ENCODE results near the gene PAX5. TPM values are rescaled to one million over a fixed set of nuclear protein-coding genes. Genes with fewer than 3 reads are reported as not detected.

The PAX5 gene
- total RNA-seq, 1 experiment from 2014 or later, result 6.6 TPM

DNA sequence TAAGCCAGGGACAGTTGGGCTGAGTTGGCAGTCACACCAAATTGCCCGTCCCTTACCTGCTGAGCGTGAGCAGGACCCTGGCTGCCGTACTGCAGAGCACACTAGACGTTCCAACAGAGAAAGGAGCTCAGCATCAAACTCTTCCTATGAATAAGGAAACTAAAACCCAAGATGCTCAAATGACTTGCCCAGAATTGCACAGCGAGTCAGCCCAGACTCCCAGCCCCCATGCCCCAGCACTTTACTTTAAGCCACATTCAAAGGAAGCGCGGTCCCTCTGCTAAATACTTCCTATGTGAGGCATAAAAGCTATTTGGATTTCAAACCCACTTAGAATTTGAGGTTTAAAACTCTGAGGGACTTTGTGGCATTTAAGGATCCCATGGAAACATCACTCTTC is 23.9 kb downstream of the PAX5 start:
- H3K9me3 Mint-ChIP-seq, result no peaks in the 10 kb centered on the region
- no peak overlapping the region for H3K4me3 Mint-ChIP-seq
- ATAC-seq, result no peak
- POLR2A ChIA-PET, result no interaction called here
- H3K36me3 Mint-ChIP-seq, result no peaks in the 10 kb centered on the region
- no peaks in the 10 kb centered on the region; the same call in none of the 2 replicates for H3K27me3 Mint-ChIP-seq (ENCODE audit: low read depth)
- 0 out of 2 replicates have a peak, but pooled peaks cover 2% of the 10 kb centered on the region for H3K4me1 Mint-ChIP-seq
- CTCF ChIA-PET, result interaction anchor here (0.9 to 2.1 kb wide), 4 partner anchors 16 to 401 kb away, joined by 3 to 7 read pairs (median 4); no protein-coding TSS in a partner anchor
- no peak overlapping the region for H3K27ac Mint-ChIP-seq
- no peak for DNase-seq (ENCODE audit: low spot score)
- TF ChIP-seq JUN (CRISPR knock-in tag; IDR thresholded peaks at IDR 0.05), result no peak

GRCh38 chr9:37007295-37007694 is 26.8 kb downstream of the PAX5 start:
- ATAC-seq, result no peak
- H3K27ac Mint-ChIP-seq, result no peak overlapping the region
- no peak overlapping the region for H3K4me3 Mint-ChIP-seq
- ChIA-PET CTCF (interaction anchor here (1.3 to 4.1 kb wide), 3 partner anchors 11 to 294 kb away, joined by 3 to 22 read pairs (median 4); no protein-coding TSS in a partner anchor), POLR2A (no interaction called here)
- H3K4me1 Mint-ChIP-seq, result peaks cover 12% of the 10 kb centered on the region
- H3K27me3 Mint-ChIP-seq (ENCODE audit: low read depth), result peaks cover 25% of the 10 kb centered on the region
- TF ChIP-seq USF1 (CRISPR knock-in tag; IDR thresholded peaks at IDR 0.05), result no peak
- TF ChIP-seq CBFB (CRISPR knock-in tag; IDR thresholded peaks at IDR 0.05; ENCODE audit: low read depth), result no peak
- TF ChIP-seq, protein P1, sequence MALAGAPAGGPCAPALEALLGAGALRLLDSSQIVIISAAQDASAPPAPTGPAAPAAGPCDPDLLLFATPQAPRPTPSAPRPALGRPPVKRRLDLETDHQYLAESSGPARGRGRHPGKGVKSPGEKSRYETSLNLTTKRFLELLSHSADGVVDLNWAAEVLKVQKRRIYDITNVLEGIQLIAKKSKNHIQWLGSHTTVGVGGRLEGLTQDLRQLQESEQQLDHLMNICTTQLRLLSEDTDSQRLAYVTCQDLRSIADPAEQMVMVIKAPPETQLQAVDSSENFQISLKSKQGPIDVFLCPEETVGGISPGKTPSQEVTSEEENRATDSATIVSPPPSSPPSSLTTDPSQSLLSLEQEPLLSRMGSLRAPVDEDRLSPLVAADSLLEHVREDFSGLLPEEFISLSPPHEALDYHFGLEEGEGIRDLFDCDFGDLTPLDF (CRISPR knock-in tag; IDR thresholded peaks at IDR 0.05), result no peak
- TF ChIP-seq OVOL2 (CRISPR knock-in tag; IDR thresholded peaks at IDR 0.05; ENCODE audit: borderline replicate concordance), result no peak
- no peak for TF ChIP-seq MYBL2 (CRISPR knock-in tag; IDR thresholded peaks at IDR 0.05)
- no peak for TF ChIP-seq FOXP1 (CRISPR knock-in tag; IDR thresholded peaks at IDR 0.05; ENCODE audit: borderline replicate concordance)
- no peak for TF ChIP-seq SP1 (CRISPR knock-in tag; conservative IDR thresholded peaks at IDR 0.05)
- TF ChIP-seq, protein P2, sequence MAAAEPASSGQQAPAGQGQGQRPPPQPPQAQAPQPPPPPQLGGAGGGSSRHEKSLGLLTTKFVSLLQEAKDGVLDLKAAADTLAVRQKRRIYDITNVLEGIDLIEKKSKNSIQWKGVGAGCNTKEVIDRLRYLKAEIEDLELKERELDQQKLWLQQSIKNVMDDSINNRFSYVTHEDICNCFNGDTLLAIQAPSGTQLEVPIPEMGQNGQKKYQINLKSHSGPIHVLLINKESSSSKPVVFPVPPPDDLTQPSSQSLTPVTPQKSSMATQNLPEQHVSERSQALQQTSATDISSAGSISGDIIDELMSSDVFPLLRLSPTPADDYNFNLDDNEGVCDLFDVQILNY (CRISPR knock-in tag; IDR thresholded peaks at IDR 0.05), result no peak
- TF ChIP-seq ZBTB21 (CRISPR knock-in tag; IDR thresholded peaks at IDR 0.05; ENCODE audit: borderline replicate concordance), result no peak
- no peak for TF ChIP-seq SMAD3 (CRISPR knock-in tag; IDR thresholded peaks at IDR 0.05; ENCODE audit: borderline replicate concordance)
- TF ChIP-seq, protein P3, sequence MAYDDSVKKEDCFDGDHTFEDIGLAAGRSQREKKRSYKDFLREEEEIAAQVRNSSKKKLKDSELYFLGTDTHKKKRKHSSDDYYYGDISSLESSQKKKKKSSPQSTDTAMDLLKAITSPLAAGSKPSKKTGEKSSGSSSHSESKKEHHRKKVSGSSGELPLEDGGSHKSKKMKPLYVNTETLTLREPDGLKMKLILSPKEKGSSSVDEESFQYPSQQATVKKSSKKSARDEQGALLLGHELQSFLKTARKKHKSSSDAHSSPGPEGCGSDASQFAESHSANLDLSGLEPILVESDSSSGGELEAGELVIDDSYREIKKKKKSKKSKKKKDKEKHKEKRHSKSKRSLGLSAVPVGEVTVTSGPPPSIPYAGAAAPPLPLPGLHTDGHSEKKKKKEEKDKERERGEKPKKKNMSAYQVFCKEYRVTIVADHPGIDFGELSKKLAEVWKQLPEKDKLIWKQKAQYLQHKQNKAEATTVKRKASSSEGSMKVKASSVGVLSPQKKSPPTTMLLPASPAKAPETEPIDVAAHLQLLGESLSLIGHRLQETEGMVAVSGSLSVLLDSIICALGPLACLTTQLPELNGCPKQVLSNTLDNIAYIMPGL (CRISPR knock-in tag; IDR thresholded peaks at IDR 0.05), result no peak
- TF ChIP-seq, protein P4, sequence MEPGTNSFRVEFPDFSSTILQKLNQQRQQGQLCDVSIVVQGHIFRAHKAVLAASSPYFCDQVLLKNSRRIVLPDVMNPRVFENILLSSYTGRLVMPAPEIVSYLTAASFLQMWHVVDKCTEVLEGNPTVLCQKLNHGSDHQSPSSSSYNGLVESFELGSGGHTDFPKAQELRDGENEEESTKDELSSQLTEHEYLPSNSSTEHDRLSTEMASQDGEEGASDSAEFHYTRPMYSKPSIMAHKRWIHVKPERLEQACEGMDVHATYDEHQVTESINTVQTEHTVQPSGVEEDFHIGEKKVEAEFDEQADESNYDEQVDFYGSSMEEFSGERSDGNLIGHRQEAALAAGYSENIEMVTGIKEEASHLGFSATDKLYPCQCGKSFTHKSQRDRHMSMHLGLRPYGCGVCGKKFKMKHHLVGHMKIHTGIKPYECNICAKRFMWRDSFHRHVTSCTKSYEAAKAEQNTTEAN (CRISPR knock-in tag; IDR thresholded peaks at IDR 0.05), result no peak
- no peak for TF ChIP-seq PRDM15 (CRISPR knock-in tag; IDR thresholded peaks at IDR 0.05)
- no peak for TF ChIP-seq RELA (CRISPR knock-in tag; IDR thresholded peaks at IDR 0.05; ENCODE audit: borderline replicate concordance)
- TF ChIP-seq, protein P5, sequence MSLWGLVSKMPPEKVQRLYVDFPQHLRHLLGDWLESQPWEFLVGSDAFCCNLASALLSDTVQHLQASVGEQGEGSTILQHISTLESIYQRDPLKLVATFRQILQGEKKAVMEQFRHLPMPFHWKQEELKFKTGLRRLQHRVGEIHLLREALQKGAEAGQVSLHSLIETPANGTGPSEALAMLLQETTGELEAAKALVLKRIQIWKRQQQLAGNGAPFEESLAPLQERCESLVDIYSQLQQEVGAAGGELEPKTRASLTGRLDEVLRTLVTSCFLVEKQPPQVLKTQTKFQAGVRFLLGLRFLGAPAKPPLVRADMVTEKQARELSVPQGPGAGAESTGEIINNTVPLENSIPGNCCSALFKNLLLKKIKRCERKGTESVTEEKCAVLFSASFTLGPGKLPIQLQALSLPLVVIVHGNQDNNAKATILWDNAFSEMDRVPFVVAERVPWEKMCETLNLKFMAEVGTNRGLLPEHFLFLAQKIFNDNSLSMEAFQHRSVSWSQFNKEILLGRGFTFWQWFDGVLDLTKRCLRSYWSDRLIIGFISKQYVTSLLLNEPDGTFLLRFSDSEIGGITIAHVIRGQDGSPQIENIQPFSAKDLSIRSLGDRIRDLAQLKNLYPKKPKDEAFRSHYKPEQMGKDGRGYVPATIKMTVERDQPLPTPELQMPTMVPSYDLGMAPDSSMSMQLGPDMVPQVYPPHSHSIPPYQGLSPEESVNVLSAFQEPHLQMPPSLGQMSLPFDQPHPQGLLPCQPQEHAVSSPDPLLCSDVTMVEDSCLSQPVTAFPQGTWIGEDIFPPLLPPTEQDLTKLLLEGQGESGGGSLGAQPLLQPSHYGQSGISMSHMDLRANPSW (CRISPR knock-in tag; conservative IDR thresholded peaks at IDR 0.05; ENCODE audit: low read depth), result no peak
- no peak for TF ChIP-seq SOX15 (CRISPR knock-in tag; IDR thresholded peaks at IDR 0.05)
- no peaks in the 10 kb centered on the region for H3K9me3 Mint-ChIP-seq
- H3K36me3 Mint-ChIP-seq, result no peaks in the 10 kb centered on the region
- DNase-seq (ENCODE audit: low spot score), result no peak

Measured in WTC11 (cell line).